ENCODE results near the gene ACBD3.

ACBD3 gene

DNA sequence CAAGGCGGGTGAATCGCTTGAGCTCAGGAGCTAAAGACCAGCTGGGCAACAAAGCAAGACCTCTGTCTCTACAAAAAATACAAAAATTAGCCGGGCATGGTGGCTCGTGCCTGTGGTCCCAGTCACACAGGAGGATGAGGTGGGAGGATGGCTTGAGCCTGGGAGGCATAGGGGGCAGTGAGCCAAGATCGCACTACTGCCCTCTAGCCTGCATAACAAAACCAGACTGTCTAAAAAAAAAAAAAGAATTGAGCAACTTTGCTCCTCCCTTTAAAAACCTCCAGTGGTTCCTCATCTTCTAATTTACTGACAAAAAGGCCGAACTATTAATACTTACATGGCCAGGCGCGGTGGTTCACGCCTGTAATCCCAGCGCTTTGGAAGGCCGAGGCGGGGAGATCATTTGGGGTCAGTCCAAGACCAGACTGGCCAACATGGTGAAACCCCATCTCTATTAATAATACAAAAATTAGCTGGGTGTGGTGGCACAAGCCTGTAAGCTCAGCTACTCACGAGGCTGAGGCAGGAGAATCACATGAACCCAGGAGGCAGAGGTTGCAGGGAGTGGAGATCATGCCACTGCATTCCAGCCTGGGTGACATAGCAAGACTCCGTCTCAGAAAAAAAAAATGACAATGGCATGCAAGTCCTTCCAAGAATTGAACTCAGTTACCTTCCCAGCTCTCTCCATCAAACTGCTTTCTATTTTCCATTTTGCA lies 4.4 kb downstream of the ACBD3 start:
- H3K4me3 ChIP-seq (ENCODE audit: low read depth, low read length), result peak overlapping the region; percentile 33
- 0 out of 2 replicates have a peak, but pooled peaks have one; percentile 27 for TF ChIP-seq MYC (IDR thresholded peaks at IDR 0.05; ENCODE audit: low read depth, low read length)
- TF ChIP-seq, protein P1, sequence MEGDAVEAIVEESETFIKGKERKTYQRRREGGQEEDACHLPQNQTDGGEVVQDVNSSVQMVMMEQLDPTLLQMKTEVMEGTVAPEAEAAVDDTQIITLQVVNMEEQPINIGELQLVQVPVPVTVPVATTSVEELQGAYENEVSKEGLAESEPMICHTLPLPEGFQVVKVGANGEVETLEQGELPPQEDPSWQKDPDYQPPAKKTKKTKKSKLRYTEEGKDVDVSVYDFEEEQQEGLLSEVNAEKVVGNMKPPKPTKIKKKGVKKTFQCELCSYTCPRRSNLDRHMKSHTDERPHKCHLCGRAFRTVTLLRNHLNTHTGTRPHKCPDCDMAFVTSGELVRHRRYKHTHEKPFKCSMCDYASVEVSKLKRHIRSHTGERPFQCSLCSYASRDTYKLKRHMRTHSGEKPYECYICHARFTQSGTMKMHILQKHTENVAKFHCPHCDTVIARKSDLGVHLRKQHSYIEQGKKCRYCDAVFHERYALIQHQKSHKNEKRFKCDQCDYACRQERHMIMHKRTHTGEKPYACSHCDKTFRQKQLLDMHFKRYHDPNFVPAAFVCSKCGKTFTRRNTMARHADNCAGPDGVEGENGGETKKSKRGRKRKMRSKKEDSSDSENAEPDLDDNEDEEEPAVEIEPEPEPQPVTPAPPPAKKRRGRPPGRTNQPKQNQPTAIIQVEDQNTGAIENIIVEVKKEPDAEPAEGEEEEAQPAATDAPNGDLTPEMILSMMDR (IDR thresholded peaks at IDR 0.05; ENCODE audit: low read depth, low read length), result peak; percentile 50
- no peak for TF ChIP-seq POLR2A (IDR thresholded peaks at IDR 0.05; ENCODE audit: extremely low read depth, insufficient read length)
- TF ChIP-seq, protein P2, sequence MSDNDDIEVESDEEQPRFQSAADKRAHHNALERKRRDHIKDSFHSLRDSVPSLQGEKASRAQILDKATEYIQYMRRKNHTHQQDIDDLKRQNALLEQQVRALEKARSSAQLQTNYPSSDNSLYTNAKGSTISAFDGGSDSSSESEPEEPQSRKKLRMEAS (IDR thresholded peaks at IDR 0.05; ENCODE audit: low read depth, low read length), result 0 out of 2 replicates have a peak, but pooled peaks have one; percentile 11
- peak; percentile 83 for DNase-seq (ENCODE audit: low read depth)

DNA sequence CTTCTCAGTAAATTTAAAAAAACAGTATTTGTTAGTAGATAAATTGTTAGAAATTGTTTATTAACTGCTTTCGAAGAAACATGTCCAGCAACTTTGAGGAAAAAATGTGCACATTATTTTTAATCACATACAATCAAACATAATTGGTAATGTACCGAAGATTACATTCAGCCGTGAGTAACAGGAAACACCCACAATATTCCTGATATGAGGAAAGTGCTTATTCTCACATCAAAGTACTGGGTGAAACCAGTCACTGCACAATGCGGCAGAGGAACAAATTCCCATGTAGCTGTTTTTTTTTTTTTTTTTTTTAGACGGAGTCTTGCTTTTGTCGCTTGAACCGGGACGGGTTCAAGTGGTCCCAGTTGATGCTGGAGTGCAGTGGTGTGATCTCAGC lies 9.7 kb downstream of the ACBD3 start:
- TF ChIP-seq, protein P1 (IDR thresholded peaks at IDR 0.05; ENCODE audit: low read depth, low read length), result no peak
- no peak for TF ChIP-seq POLR2A (IDR thresholded peaks at IDR 0.05; ENCODE audit: extremely low read depth, insufficient read length)
- TF ChIP-seq MYC (IDR thresholded peaks at IDR 0.05; ENCODE audit: low read depth, low read length), result no peak
- TF ChIP-seq, protein P2 (IDR thresholded peaks at IDR 0.05; ENCODE audit: low read depth, low read length), result no peak
- no peak overlapping the region for H3K4me3 ChIP-seq (ENCODE audit: low read depth, low read length)
- DNase-seq (ENCODE audit: low read depth), result no peak

DNA sequence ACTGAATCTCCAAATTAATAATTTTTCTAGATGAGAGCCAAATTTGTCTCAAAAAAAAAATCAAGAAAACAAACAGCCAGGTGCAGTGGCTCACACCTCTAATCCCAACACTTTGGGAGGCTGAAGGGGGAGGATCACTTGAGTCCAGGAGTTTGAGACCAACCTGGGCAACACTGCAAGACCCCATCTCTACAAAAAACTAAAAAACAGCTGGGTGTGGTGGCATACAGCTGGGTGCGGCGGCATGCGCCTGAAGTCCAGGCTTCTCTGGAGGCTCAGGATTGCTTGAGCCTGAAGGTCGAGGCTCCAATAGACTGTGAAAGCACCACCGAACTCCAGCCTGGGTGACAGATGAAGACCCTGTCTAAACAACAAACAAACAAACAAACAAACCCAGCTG lies 14.0 kb downstream of the ACBD3 start:
- no peak overlapping the region for H3K4me3 ChIP-seq (ENCODE audit: low read depth, low read length)
- DNase-seq (ENCODE audit: low read depth), result no peak
- TF ChIP-seq, protein P1 (IDR thresholded peaks at IDR 0.05; ENCODE audit: low read depth, low read length), result no peak

DNA sequence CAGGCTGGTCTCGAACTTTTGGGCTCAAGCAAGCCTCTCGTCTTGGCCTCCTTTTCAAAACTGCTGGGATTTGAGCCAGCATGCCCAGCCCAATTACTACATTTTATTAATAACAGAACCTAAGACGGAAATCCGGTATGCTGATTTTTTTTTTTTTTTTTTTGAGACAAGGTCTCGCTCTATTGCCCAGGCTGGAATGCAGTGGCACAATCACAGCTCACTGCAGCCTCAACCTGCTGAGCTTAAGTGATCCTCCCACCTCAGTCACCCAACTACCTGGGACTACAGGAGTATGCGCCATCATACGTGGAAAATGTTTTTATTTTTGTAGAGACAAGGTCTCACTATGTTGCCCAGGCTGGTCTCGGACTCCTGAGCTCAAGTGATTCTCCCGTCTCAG lies 20.2 kb downstream of the ACBD3 start:
- H3K4me3 ChIP-seq (ENCODE audit: low read depth, low read length), result no peak overlapping the region
- no peak for DNase-seq (ENCODE audit: low read depth)
- TF ChIP-seq POLR2A (IDR thresholded peaks at IDR 0.05; ENCODE audit: extremely low read depth, insufficient read length) (no peak), MYC (IDR thresholded peaks at IDR 0.05; ENCODE audit: low read depth, low read length) (no peak)
- TF ChIP-seq, protein P2 (IDR thresholded peaks at IDR 0.05; ENCODE audit: low read depth, low read length), result no peak
- TF ChIP-seq, protein P1 (IDR thresholded peaks at IDR 0.05; ENCODE audit: low read depth, low read length), result no peak

DNA sequence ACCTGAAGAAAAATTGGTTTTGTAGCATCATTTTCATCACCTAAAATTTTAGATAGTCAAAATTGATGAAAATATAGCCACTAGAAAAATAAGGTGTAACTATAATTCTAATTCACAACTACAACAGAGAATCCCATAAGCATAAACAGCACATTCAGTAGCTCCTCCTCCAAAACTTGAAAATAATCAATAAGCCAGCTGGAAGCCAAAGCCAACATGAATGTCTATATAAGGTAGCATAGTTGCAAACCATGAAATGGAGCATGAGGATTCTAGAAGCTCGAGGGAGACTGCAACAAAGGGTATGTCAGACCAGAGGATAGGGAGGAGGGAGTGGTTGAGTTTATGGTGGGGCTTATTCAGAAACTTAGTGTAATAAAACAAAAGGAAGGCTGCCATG lies 22.4 kb downstream of the ACBD3 start:
- no peak for DNase-seq (ENCODE audit: low read depth)
- TF ChIP-seq, protein P2 (IDR thresholded peaks at IDR 0.05; ENCODE audit: low read depth, low read length), result no peak
- TF ChIP-seq MYC (IDR thresholded peaks at IDR 0.05; ENCODE audit: low read depth, low read length) (no peak), POLR2A (IDR thresholded peaks at IDR 0.05; ENCODE audit: extremely low read depth, insufficient read length) (no peak)
- TF ChIP-seq, protein P1 (IDR thresholded peaks at IDR 0.05; ENCODE audit: low read depth, low read length), result no peak
- no peak overlapping the region for H3K4me3 ChIP-seq (ENCODE audit: low read depth, low read length)

Measured in NB4 (cell line).